ENCODE data around the gene HMGB4. TPM values are rescaled to one million over a fixed set of nuclear protein-coding genes. Genes with fewer than 3 reads are reported as not detected.

HMGB4 gene
- total and polyA plus RNA-seq, 2 donors, result not detected

GRCh38 chr1:33895976-33896375, 32.1 kb downstream of the HMGB4 start:
- no peak overlapping the region for H3K4me3 ChIP-seq (ENCODE audit: low read depth, low read length)
- DNase-seq (ENCODE audit: extremely low spot score), result no peak
- H3K36me3 ChIP-seq (ENCODE audit: insufficient read depth), result no peaks in the 10 kb centered on the region
- H3K27ac ChIP-seq (ENCODE audit: low read depth), result no peak overlapping the region
- no peaks in the 10 kb centered on the region for H3K4me1 ChIP-seq (ENCODE audit: insufficient read depth)
- WGBS, result 83% methylated on average over 2 of the region's 2 CpGs

- no peak overlapping the region for H3K27ac ChIP-seq (ENCODE audit: low read depth)
- H3K4me1 ChIP-seq (ENCODE audit: insufficient read depth), result no peaks in the 10 kb centered on the region
- H3K4me3 ChIP-seq (ENCODE audit: low read depth, low read length), result no peak overlapping the region
- WGBS, result 78% methylated on average over 5 of the region's 5 CpGs
- no peak for DNase-seq (ENCODE audit: extremely low spot score)
- H3K36me3 ChIP-seq (ENCODE audit: insufficient read depth), result no peaks in the 10 kb centered on the region
These were observed 33.3 kb downstream of the HMGB4 start for GRCh38 chr1:33897092-33897725.

GRCh38 chr1:33898406-33898805, 34.5 kb downstream of the HMGB4 start:
- H3K27ac ChIP-seq (ENCODE audit: low read depth), result no peak overlapping the region
- WGBS, result 68% methylated on average over 3 of the region's 3 CpGs
- no peak overlapping the region for H3K4me3 ChIP-seq (ENCODE audit: low read depth, low read length)
- no peak for DNase-seq (ENCODE audit: extremely low spot score)
- no peaks in the 10 kb centered on the region for H3K36me3 ChIP-seq (ENCODE audit: insufficient read depth)
- H3K4me1 ChIP-seq (ENCODE audit: insufficient read depth), result no peaks in the 10 kb centered on the region

DNA sequence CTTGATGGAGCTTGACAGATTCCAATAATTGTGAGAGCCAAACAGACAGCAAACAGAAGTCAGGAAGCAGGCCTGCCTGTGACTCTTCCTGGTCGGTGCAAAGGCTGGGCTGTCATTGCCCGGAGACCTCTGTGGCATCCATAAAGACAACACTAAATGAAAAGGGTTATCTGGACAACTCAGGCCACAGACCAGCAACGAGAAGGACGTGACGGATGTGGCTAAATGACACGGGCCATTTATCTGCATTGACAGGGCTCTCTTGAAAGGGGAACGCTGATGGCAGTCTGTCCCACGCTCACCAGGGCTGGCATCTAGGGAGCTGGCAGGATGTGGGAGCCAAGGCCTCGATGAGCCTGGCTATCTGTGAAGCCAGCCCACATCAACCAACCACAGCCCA, 35.0 kb downstream of the HMGB4 start:
- H3K4me3 ChIP-seq (ENCODE audit: low read depth, low read length), result no peak overlapping the region
- 72% methylated on average over 9 of the region's 9 CpGs for WGBS
- no peak overlapping the region for H3K27ac ChIP-seq (ENCODE audit: low read depth)
- H3K36me3 ChIP-seq (ENCODE audit: insufficient read depth), result no peaks in the 10 kb centered on the region
- no peak for DNase-seq (ENCODE audit: extremely low spot score)
- no peaks in the 10 kb centered on the region for H3K4me1 ChIP-seq (ENCODE audit: insufficient read depth)

DNA sequence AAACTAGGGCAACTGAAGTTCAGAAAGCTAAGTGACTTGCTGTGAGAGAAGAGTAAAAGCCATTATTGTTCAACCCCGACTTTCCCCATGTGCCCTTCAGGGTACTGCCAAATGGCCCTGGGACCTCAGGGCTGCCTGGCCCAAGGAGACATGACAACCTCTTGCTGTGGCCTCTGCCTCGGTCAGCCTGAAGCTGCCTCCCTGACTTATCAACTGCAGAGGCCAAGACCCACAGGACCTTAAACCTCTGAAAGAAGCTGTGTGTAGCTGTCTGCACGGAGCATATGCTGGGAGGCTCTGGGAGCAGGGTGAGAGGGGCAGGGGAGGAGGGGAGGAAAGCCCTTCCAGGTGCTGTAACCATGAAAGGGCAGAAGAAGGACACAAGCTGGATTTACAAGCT, 35.9 kb downstream of the HMGB4 start:
- Histone ChIP-seq H3K27ac (ENCODE audit: low read depth) (no peak overlapping the region), H3K4me1 (ENCODE audit: insufficient read depth) (no peaks in the 10 kb centered on the region), H3K4me3 (ENCODE audit: low read depth, low read length) (no peak overlapping the region), H3K36me3 (ENCODE audit: insufficient read depth) (no peaks in the 10 kb centered on the region)
- 73% methylated on average over 3 of the region's 3 CpGs for WGBS
- no peak for DNase-seq (ENCODE audit: extremely low spot score)

- H3K27ac ChIP-seq (ENCODE audit: low read depth), result no peak overlapping the region
These were observed 38.8 kb downstream of the HMGB4 start for GRCh38 chr1:33902486-33903209.

GRCh38 chr1:33903210-33903589, 39.3 kb downstream of the HMGB4 start:
- DNase-seq (ENCODE audit: extremely low spot score), result no peak
- no peaks in the 10 kb centered on the region for H3K36me3 ChIP-seq (ENCODE audit: insufficient read depth)
- H3K4me3 ChIP-seq (ENCODE audit: low read depth, low read length), result no peak overlapping the region
- 33% methylated on average over 2 of the region's 2 CpGs for WGBS
- H3K4me1 ChIP-seq (ENCODE audit: insufficient read depth), result no peaks in the 10 kb centered on the region
- no peak overlapping the region for H3K27ac ChIP-seq (ENCODE audit: low read depth)

More at GRCh38 chr1:33902486-33903209, 38.8 kb downstream of the HMGB4 start:
- DNase-seq (ENCODE audit: extremely low spot score), result no peak
- Histone ChIP-seq H3K4me3 (ENCODE audit: low read depth, low read length) (no peak overlapping the region), H3K36me3 (ENCODE audit: insufficient read depth) (no peaks in the 10 kb centered on the region), H3K4me1 (ENCODE audit: insufficient read depth) (no peaks in the 10 kb centered on the region)
- 52% methylated on average over 6 of the region's 6 CpGs for WGBS

DNA sequence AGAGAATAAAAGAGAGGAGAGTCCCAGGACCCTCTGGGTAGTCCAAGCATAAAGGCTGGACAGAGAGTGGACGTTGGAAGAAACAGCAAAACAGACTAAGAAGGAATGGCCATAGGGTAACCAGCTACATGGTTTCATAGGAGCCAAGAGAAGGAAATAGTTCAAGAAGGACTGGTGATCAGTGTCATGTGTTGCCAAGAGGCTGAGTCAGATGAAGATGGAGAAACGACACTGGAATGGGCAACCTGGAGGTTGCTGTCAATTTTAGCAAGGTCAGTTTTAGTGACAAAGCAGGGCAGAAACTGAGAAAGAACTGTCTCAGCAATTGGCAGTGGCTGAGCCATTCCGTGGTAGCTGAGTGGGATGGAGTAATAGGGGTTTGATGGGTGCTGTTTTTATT, 41.4 kb downstream of the HMGB4 start:
- H3K36me3 ChIP-seq (ENCODE audit: insufficient read depth), result no peaks in the 10 kb centered on the region
- no peaks in the 10 kb centered on the region for H3K4me1 ChIP-seq (ENCODE audit: insufficient read depth)
- WGBS, result 65% methylated on average over 3 of the region's 3 CpGs
- H3K27ac ChIP-seq (ENCODE audit: low read depth), result no peak overlapping the region
- DNase-seq (ENCODE audit: extremely low spot score), result no peak
- no peak overlapping the region for H3K4me3 ChIP-seq (ENCODE audit: low read depth, low read length)

GRCh38 chr1:33906156-33906555, 42.3 kb downstream of the HMGB4 start:
- Histone ChIP-seq H3K27ac (ENCODE audit: low read depth) (no peak overlapping the region), H3K4me1 (ENCODE audit: insufficient read depth) (no peaks in the 10 kb centered on the region), H3K36me3 (ENCODE audit: insufficient read depth) (no peaks in the 10 kb centered on the region), H3K4me3 (ENCODE audit: low read depth, low read length) (no peak overlapping the region)
- DNase-seq (ENCODE audit: extremely low spot score), result no peak
- 60% methylated on average over 1 of the region's 1 CpG for WGBS

DNA sequence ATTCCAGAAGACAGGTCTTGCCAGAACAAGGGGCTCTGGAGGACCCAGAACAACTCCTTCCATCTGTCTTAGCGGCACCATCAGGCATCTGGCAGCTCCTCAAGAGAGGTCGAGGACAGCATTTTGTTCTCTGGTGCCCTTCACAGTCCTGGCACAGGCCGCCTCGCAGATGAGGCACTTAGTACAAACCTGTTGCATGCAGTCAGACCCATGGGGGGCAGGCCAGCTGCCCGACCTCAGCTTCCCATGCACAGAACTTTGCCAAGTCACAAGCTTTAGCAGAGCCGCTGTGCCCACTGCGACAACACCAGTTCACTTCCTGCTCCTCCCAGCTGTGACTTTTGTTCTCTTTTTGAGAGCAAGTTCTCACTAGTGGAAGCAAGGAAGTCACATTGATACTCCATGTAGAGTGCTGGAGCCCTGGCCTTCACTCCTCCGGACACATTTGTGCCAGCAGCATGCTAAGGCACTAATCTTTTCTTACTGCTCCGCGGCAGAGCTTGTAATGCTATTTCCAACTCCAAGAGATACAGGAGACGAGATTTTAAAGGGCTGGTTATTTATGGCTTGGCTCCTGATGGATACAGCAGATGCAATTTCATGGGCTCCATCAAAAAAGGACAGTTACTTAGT, 44.6 kb downstream of the HMGB4 start:
- no peak for DNase-seq (ENCODE audit: extremely low spot score)
- WGBS, result 71% methylated on average over 11 of the region's 11 CpGs
- H3K4me3 ChIP-seq (ENCODE audit: low read depth, low read length), result no peak overlapping the region

More for the DNA sequence above, 44.6 kb downstream of the HMGB4 start:
- H3K4me1 ChIP-seq (ENCODE audit: insufficient read depth), result no peaks in the 10 kb centered on the region
- H3K36me3 ChIP-seq (ENCODE audit: insufficient read depth), result no peaks in the 10 kb centered on the region
- no peak overlapping the region for H3K27ac ChIP-seq (ENCODE audit: low read depth)
